MCF 10A (cell line): ENCODE data around the gene NACC2. TPM values are rescaled to one million over a fixed set of nuclear protein-coding genes. Genes with fewer than 3 reads are reported as not detected.

Experiments used
- BruUV-seq: library from RNA; stranded (reverse); fragments of 400-500 nt; replicated peaks from 2 replicates; lab custom pipeline; 2021; lab: Mats Ljungman, UMichigan
- CTCF ChIA-PET: fragments of 300-600 bp; sonication (Branson Sonifier 250); formaldehyde crosslinking; extraction: SDS; loops from one replicate; lab custom pipeline; 2021; ENCODE audit warnings: antibody characterized with exemption, inconsistent platforms; lab: Yijun Ruan, JAX
- POLR2A ChIA-PET: fragments of 300-600, 350-650 bp; sonication (Branson Sonifier 250); formaldehyde crosslinking; extraction: SDS; loops from one replicate; lab custom pipeline; 2020; ENCODE audit warnings: antibody characterized with exemption, inconsistent platforms; lab: Yijun Ruan, JAX
- DNase-seq: peaks from one replicate; pipeline ENCODE4 v3.0.0-alpha.2; 2018; ENCODE audit not compliant: unreplicated experiment
- H3K27ac Mint-ChIP-seq: one replicate; pipeline ENCODE4 v1.8.0; 2022; ENCODE audit warnings: mild to moderate bottlenecking, low read depth, mixed read lengths; ENCODE audit not compliant: unreplicated experiment
- H3K27me3 Mint-ChIP-seq: one replicate; pipeline ENCODE4 v1.8.0; 2022; ENCODE audit warnings: mixed read lengths; ENCODE audit not compliant: insufficient read depth, unreplicated experiment
- H3K36me3 Mint-ChIP-seq: one replicate; pipeline ENCODE4 v1.8.0; 2022; ENCODE audit warnings: mild to moderate bottlenecking, moderate library complexity, mixed read lengths; ENCODE audit not compliant: insufficient read depth, unreplicated experiment
- H3K4me1 Mint-ChIP-seq: one replicate; pipeline ENCODE4 v1.8.0; 2022; ENCODE audit warnings: mixed read lengths; ENCODE audit not compliant: insufficient read depth, unreplicated experiment
- H3K4me3 Mint-ChIP-seq: one replicate; pipeline ENCODE4 v1.8.0; 2022; ENCODE audit warnings: mild to moderate bottlenecking, moderate library complexity, mixed read lengths; ENCODE audit not compliant: unreplicated experiment
- H3K9me3 Mint-ChIP-seq: one replicate; pipeline ENCODE4 v1.8.0; 2022; ENCODE audit warnings: mixed read lengths; ENCODE audit not compliant: unreplicated experiment
- CTCF ChIP-seq: fragments of 200-600 bp; IDR thresholded peaks from one replicate; pipeline ENCODE4 v1.8.0; 2022; ENCODE audit warnings: antibody characterized with exemption, mild to moderate bottlenecking; ENCODE audit not compliant: unreplicated experiment
- intact Hi-C: fragments of 100-400 bp; cut with micrococcal nuclease; formaldehyde crosslinking; loops from 2 replicates; pipeline ENCODE4 v1.14.1; 2022
- total RNA-seq: library from RNA; stranded (reverse); gene quantifications from 2 replicates; pipeline ENCODE4 v1.2.3, GENCODE V29; 2022

NACC2 gene
- total RNA-seq, 1 experiment from 2014 or later: 16.5 TPM

GRCh38 chr9:136084063-136084944, 10.8 kb downstream of the NACC2 start:
- H3K36me3 Mint-ChIP-seq: peaks cover 18% of the 10 kb centered on the region
- CTCF ChIA-PET: interaction anchor here (0.7 to 1.6 kb wide), 3 partner anchors 38 to 117 kb away, joined by 3 to 6 read pairs (median 3); no protein-coding TSS in a partner anchor

GRCh38 chr9:136083558-136084062, 11.5 kb downstream of the NACC2 start:
- H3K27ac Mint-ChIP-seq: no peak overlapping the region
- no peak for DNase-seq
- peaks cover 27% of the 10 kb centered on the region for H3K4me1 Mint-ChIP-seq
- TF ChIP-seq CTCF: no peak
- peaks cover 21% of the 10 kb centered on the region for H3K36me3 Mint-ChIP-seq
- no peak overlapping the region for H3K4me3 Mint-ChIP-seq
- no TSS peak for BruUV-seq
- ChIA-PET CTCF (interaction anchor here (1.6 kb wide), 1 partner anchor 39 kb away, joined by 6 read pairs; no protein-coding TSS in a partner anchor), POLR2A (interaction anchor here (0.7 kb wide), 1 partner anchor 180 kb away, joined by 3 read pairs; no protein-coding TSS in a partner anchor)
- intact Hi-C loops: no loop called here
- no peaks in the 10 kb centered on the region for H3K9me3 Mint-ChIP-seq
- H3K27me3 Mint-ChIP-seq: no peaks in the 10 kb centered on the region

More at GRCh38 chr9:136084063-136084944, 10.8 kb downstream of the NACC2 start:
- Mint-ChIP-seq H3K4me1 (peaks cover 22% of the 10 kb centered on the region), H3K9me3 (no peaks in the 10 kb centered on the region), H3K27ac (no peak overlapping the region), H3K27me3 (no peaks in the 10 kb centered on the region), H3K4me3 (no peak overlapping the region)
- TF ChIP-seq CTCF: no peak
- no peak for DNase-seq
- intact Hi-C loops: no loop called here
- POLR2A ChIA-PET: interaction anchor here (0.7 kb wide), 1 partner anchor 180 kb away, joined by 3 read pairs; no protein-coding TSS in a partner anchor
- BruUV-seq: no TSS peak

DNA sequence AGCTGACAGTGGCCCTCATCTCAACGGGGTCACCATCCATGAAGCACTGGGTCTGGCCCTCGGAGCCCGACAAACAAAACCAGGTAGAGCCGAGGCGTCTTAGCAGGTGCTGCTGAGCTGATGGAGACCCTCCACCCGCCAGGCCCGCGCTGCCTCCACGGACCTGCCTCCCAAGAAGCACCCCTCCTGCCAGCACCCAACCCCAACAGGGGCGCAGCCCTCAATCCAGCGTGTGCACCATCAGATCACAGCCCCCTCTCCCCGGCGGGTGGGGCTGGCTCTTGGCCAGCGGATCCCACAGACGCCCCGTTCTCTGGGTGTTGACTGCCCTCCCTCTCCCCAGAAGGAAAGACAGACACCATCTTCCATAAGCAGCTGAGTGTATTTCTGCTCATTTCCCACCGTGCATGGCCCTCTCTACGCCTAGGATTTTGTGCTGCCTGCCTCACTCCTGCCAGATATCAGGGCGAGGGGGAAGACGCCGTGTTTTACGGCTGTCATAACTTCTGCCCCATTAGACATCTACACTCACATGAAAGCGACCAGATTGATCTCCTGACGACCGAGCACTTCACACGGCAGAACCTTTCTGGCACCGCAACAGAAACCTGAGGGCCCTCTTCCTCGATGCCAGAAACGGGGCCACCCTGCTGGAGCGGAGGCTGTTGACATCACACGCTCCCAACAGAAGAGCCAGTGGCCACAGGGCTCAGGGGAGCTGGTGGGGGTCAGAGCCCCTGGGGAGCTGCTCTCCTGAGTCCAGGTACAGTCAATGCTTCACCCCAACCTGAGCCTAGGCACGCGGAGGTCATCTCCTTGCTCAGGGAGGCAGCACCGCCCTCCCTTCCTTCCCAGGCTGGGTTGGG, 12.4 kb downstream of the NACC2 start:
- Mint-ChIP-seq H3K4me3 (no peak overlapping the region), H3K27me3 (no peaks in the 10 kb centered on the region), H3K9me3 (no peaks in the 10 kb centered on the region), H3K4me1 (peaks cover 22% of the 10 kb centered on the region), H3K36me3 (peaks cover 26% of the 10 kb centered on the region), H3K27ac (no peak overlapping the region)
- POLR2A ChIA-PET: no interaction called here
- no TSS peak for BruUV-seq
- no peak for DNase-seq
- no peak for TF ChIP-seq CTCF
- intact Hi-C loops: no loop called here
- CTCF ChIA-PET: interaction anchor here (1.4 to 2.3 kb wide), 3 partner anchors 12 to 40 kb away, joined by 4 to 7 read pairs (median 6); partner anchors contain the start of gene NACC2
